ENCODE results near the gene DIAPH1.
"Not testable (repeated sequence)": the region's sequence is repeated elsewhere in the genome, so short reads cannot be mapped to it uniquely, and the experiment has no call there.

The DIAPH1 gene

GRCh38 chr5:141609921-141610320 lies 8.9 kb downstream of the DIAPH1 start:
- DNase-seq (ENCODE audit: low read depth in 3 of 3), result not testable (repeated sequence)

- no peak for DNase-seq (ENCODE audit: low read depth in 3 of 3)
These were observed 9.8 kb downstream of the DIAPH1 start for GRCh38 chr5:141609044-141609443.

- no peak for DNase-seq (ENCODE audit: low read depth in 3 of 3)
These were observed 10.2 kb downstream of the DIAPH1 start for GRCh38 chr5:141608557-141608956.

GRCh38 chr5:141608046-141608445 lies 10.8 kb downstream of the DIAPH1 start:
- DNase-seq (ENCODE audit: low read depth in 3 of 3), result no peak

- DNase-seq (ENCODE audit: low read depth in 3 of 3), result peak; percentile 42 to 58 (median 50)
These were observed 13.1 kb downstream of the DIAPH1 start for GRCh38 chr5:141605523-141606277.

- DNase-seq (ENCODE audit: low read depth in 3 of 3), result no peak
These were observed 14.7 kb downstream of the DIAPH1 start for GRCh38 chr5:141603923-141604717.

- DNase-seq (ENCODE audit: low read depth in 3 of 3), result no peak
These were observed 16.2 kb downstream of the DIAPH1 start for GRCh38 chr5:141602606-141603005.

GRCh38 chr5:141598391-141599345 lies 20.1 kb downstream of the DIAPH1 start:
- DNase-seq (ENCODE audit: low read depth in 3 of 3), result no peak

GRCh38 chr5:141597814-141598213 lies 21.0 kb downstream of the DIAPH1 start:
- no peak for DNase-seq (ENCODE audit: low read depth in 3 of 3)

GRCh38 chr5:141597394-141597793 lies 21.4 kb downstream of the DIAPH1 start:
- DNase-seq (ENCODE audit: low read depth in 3 of 3), result no peak

GRCh38 chr5:141596867-141597266 lies 21.9 kb downstream of the DIAPH1 start:
- no peak for DNase-seq (ENCODE audit: low read depth in 3 of 3)

- no peak for DNase-seq (ENCODE audit: low read depth in 3 of 3)
These were observed 28.7 kb downstream of the DIAPH1 start for GRCh38 chr5:141590127-141590526.

- no peak for DNase-seq (ENCODE audit: low read depth in 3 of 3)
These were observed 32.6 kb downstream of the DIAPH1 start for GRCh38 chr5:141586246-141586645.

GRCh38 chr5:141585594-141585993 lies 33.2 kb downstream of the DIAPH1 start:
- no peak for DNase-seq (ENCODE audit: low read depth in 3 of 3)

GRCh38 chr5:141574122-141574510 lies 44.7 kb downstream of the DIAPH1 start:
- no peak for DNase-seq (ENCODE audit: low read depth in 3 of 3)

- DNase-seq (ENCODE audit: low read depth in 3 of 3), result no peak
These were observed 45.2 kb downstream of the DIAPH1 start for GRCh38 chr5:141573489-141574121.

GRCh38 chr5:141570655-141571054 lies 48.1 kb downstream of the DIAPH1 start:
- no peak for DNase-seq (ENCODE audit: low read depth in 3 of 3)

- DNase-seq (ENCODE audit: low read depth in 3 of 3), result no peak
These were observed 51.2 kb downstream of the DIAPH1 start for GRCh38 chr5:141567513-141568117.

GRCh38 chr5:141565826-141566570 lies 52.8 kb downstream of the DIAPH1 start:
- no peak for DNase-seq (ENCODE audit: low read depth in 3 of 3)

- DNase-seq (ENCODE audit: low read depth in 3 of 3), result peak; percentile 33 to 66 (median 40)
These were observed 54.5 kb downstream of the DIAPH1 start for GRCh38 chr5:141564216-141564692.
